Stimulated activated CD4-positive, alpha-beta T cell treated with anti-CD3 and anti-CD28 coated beads, Interleukin-12 subunit alpha, Interleukin-12 subunit beta, amount 100 ng/mL, for 4 hours (primary cell): ENCODE measurements around the gene GSX1.

Experiments used
- DNase-seq: peaks from one replicate; pipeline ENCODE4 v3.0.0-alpha.2; 2020

The GSX1 gene

GRCh38 chr13:27835799-27836198, 43.5 kb downstream of the GSX1 start:
- DNase-seq = no peak

- no peak for DNase-seq
Observed at GRCh38 chr13:27839809-27840467, 47.7 kb downstream of the GSX1 start.

- DNase-seq = no peak
Observed at GRCh38 chr13:27842571-27842970, 50.3 kb downstream of the GSX1 start.
